ENCODE measurements around the gene SH3BP2.
"Not testable (repeated sequence)": the region's sequence is repeated elsewhere in the genome, so short reads cannot be mapped to it uniquely, and the experiment has no call there.

DNA sequence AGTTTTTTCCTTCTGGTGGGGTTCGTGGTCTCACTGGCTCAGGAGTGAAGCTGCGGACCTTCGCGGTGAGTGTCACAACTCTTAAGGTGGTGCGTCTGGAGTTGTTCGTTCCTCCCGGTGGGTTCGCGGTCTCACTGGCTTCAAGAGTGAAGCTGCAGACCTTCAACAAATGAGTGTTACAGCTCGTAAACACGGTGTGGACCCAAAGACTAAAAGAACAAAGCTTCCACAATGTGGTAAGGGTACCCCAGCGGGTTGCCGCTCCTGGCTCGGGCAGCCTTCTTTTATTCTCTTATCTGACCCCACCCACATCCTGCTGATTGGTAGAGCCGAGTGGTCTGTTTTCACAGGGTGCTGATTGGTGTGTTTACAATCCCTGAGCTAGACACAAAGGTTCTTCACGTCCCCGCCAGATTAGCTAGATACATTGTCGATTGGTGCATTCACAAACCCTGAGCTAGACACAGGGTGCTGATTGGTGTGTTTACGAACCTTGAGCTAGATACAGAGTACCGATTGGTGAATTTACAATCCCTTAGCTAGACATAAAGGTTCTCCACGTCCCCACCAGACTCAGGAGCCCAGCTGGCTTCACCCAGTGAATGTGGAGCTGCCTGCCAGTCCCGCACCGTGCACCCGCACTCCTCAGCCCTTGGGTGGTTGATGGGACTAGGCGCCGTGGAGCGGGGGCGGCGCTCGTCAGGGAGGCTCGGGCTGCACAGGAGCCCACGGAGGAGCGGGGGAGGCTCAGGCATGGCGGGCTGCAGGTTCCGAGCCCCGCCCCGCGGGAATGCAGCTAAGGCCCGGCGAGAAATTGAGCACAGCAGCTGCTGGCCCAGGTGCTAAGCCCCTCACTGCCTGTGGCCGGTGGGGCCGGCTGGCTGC is 30.2 kb upstream of the SH3BP2 start:
- TF ChIP-seq POLR2A (IDR thresholded peaks at IDR 0.05; ENCODE audit: extremely low read depth, insufficient read length) = not testable (repeated sequence)
- TF ChIP-seq, protein P1, sequence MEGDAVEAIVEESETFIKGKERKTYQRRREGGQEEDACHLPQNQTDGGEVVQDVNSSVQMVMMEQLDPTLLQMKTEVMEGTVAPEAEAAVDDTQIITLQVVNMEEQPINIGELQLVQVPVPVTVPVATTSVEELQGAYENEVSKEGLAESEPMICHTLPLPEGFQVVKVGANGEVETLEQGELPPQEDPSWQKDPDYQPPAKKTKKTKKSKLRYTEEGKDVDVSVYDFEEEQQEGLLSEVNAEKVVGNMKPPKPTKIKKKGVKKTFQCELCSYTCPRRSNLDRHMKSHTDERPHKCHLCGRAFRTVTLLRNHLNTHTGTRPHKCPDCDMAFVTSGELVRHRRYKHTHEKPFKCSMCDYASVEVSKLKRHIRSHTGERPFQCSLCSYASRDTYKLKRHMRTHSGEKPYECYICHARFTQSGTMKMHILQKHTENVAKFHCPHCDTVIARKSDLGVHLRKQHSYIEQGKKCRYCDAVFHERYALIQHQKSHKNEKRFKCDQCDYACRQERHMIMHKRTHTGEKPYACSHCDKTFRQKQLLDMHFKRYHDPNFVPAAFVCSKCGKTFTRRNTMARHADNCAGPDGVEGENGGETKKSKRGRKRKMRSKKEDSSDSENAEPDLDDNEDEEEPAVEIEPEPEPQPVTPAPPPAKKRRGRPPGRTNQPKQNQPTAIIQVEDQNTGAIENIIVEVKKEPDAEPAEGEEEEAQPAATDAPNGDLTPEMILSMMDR (IDR thresholded peaks at IDR 0.05; ENCODE audit: low read depth, low read length) = not testable (repeated sequence)

Measured in NB4 (cell line).